ENCODE data around the gene C14orf119.

C14orf119 gene

GRCh38 chr14:23055147-23055550 lies 40.2 kb upstream of the C14orf119 start:
- TF ChIP-seq TAF1 (IDR thresholded peaks at IDR 0.05; ENCODE audit: borderline replicate concordance, low read depth, low read length) (no peak), POLR2A (IDR thresholded peaks at IDR 0.05; ENCODE audit: low read depth, low read length) (no peak), POLR2AphosphoS5 (IDR thresholded peaks at IDR 0.05; ENCODE audit: low read depth, low read length) (no peak)
- DNase-seq (ENCODE audit: insufficient read length) (no peak), FAIRE-seq (no peak)

DNA sequence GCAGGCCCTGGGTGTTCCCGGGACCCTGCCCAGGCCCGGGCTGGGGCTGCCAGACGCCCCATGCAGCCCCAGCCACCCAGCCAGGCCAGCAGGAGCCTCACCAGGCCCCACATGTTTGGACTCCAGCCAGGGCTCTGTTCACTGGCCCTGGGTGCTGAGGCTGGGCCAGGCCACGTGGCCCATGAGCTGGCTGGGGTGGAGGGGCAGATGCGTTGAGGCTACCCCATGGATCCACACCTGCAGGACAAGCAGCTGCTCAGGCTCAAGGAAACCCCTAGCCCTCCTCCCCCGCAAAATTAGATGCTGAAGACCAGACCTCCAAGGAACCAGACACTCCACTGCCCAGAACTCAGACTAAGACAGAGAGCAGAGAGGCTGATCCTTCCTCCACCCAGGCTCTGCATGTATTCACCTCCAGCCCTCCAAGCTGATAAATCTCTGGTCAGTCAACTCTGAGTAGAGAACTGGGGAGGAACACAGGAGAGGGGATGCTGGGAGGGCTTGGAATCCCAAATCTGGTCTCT lies 39.6 kb upstream of the C14orf119 start:
- FAIRE-seq (no peak), DNase-seq (ENCODE audit: insufficient read length) (no peak)
- TF ChIP-seq POLR2AphosphoS5 (IDR thresholded peaks at IDR 0.05; ENCODE audit: low read depth, low read length), result no peak
- TF ChIP-seq TAF1 (IDR thresholded peaks at IDR 0.05; ENCODE audit: borderline replicate concordance, low read depth, low read length), result no peak
- TF ChIP-seq POLR2A (IDR thresholded peaks at IDR 0.05; ENCODE audit: low read depth, low read length), result no peak

- peak; percentile 90 for DNase-seq (ENCODE audit: insufficient read length)
- peak; percentile 96 for FAIRE-seq
- no peak for TF ChIP-seq POLR2A (IDR thresholded peaks at IDR 0.05; ENCODE audit: low read depth, low read length)
- no peak for TF ChIP-seq TAF1 (IDR thresholded peaks at IDR 0.05; ENCODE audit: borderline replicate concordance, low read depth, low read length)
- no peak for TF ChIP-seq POLR2AphosphoS5 (IDR thresholded peaks at IDR 0.05; ENCODE audit: low read depth, low read length)
Measured at GRCh38 chr14:23056145-23056955, 39.0 kb upstream of the C14orf119 start.

DNA sequence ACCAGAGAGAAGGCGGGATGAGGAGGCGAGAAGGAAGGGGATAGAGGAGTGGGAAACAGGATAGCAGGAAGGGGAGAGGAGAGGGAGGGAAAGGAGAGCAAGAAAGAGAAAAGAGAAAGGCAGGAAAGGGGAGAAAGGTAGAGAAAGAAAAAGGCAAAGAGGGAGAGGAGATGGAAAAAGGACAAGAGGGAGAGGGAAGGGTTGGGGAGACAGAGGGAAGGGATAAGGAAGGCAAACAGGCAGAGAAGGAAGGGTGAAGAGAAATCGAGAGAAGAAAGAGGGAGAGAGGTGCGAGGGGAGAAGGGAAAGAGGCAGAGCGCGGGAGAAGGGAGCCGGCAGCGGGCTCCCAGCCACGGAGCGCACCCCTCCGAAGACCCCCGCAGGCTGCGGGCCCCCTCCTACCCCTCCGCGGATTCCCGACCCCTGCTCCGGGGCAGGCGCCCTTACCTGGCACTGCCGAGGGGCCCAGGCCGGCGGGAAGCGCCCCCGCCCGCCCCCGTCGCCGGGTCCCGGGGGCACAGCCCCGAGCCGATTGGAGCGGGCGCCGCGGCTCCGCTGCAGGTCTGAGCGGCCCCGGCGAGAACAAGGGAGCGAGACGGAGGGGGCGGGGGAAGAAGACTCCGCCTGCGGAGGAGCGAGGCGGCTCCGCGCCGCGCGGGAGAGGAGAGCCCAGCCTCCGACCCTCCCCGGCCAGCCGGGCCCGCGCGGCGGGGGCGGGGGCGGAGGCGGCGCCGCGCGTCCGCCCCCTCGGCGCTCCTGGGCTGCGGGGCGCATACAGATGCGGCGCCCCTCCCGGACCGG lies 38.1 kb upstream of the C14orf119 start, which contains the start of gene CDH24:
Gene CDH24 (minus strand): TSS at position 565 of the 801 bp plus-strand sequence. CDS start 1,787 bp downstream, outside the sequence.
- no peak for TF ChIP-seq POLR2A (IDR thresholded peaks at IDR 0.05; ENCODE audit: low read depth, low read length)
- TF ChIP-seq TAF1 (IDR thresholded peaks at IDR 0.05; ENCODE audit: borderline replicate concordance, low read depth, low read length), result no peak
- no peak for TF ChIP-seq POLR2AphosphoS5 (IDR thresholded peaks at IDR 0.05; ENCODE audit: low read depth, low read length)
- FAIRE-seq (no peak), DNase-seq (ENCODE audit: insufficient read length) (peak; percentile 83)

GRCh38 chr14:23057757-23058653 lies 37.3 kb upstream of the C14orf119 start:
- DNase-seq (ENCODE audit: insufficient read length), result peak; percentile 92
- FAIRE-seq, result peak; percentile 85
- TF ChIP-seq POLR2A (IDR thresholded peaks at IDR 0.05; ENCODE audit: low read depth, low read length) (peak; percentile 53; the same call in 1 of the 2 replicates), POLR2AphosphoS5 (IDR thresholded peaks at IDR 0.05; ENCODE audit: low read depth, low read length) (peak; percentile 74; the same call in 1 of the 2 replicates), TAF1 (IDR thresholded peaks at IDR 0.05; ENCODE audit: borderline replicate concordance, low read depth, low read length) (no peak)

GRCh38 chr14:23058654-23059504 lies 36.4 kb upstream of the C14orf119 start:
- FAIRE-seq, result no peak
- no peak for DNase-seq (ENCODE audit: insufficient read length)
- TF ChIP-seq POLR2AphosphoS5 (IDR thresholded peaks at IDR 0.05; ENCODE audit: low read depth, low read length) (0 out of 2 replicates have a peak, but pooled peaks have one; percentile 47), POLR2A (IDR thresholded peaks at IDR 0.05; ENCODE audit: low read depth, low read length) (peak; percentile 23; the same call in 1 of the 2 replicates), TAF1 (IDR thresholded peaks at IDR 0.05; ENCODE audit: borderline replicate concordance, low read depth, low read length) (no peak)

DNA sequence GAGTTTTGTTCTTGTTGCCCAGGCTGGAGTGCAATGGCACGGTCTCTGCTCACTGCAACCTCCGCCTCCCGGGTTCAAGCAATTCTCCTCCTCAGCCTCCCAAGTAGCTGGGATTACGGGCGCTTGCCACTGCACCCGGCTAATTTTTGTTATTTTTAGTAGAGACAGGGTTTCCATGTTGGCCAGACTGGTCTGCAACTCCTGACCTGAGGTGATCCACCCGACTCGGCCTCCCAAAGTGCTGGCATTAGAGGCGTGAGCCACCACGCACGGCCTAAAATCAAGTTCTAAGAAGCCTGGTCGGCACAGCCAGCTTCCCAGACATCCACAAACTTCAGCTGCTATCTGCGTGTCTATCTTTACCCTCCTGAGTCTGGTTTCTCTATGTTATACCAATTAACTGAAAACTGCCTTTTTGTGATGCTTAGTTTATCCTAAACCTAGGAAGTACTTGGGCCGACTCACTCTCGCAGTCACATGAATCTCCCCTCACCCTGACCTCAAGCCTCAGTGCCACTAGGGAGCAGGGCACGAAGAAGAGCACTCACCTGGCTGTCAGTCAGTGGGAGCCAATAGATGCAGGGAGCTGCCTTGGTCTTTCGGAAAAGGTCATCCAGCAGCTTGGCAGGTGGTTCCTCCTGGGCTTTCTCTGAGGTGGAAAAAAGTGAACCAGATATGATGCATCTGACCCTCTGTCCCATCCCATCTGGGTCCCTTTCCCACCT lies 34.6 kb upstream of the C14orf119 start:
- TF ChIP-seq POLR2AphosphoS5 (IDR thresholded peaks at IDR 0.05; ENCODE audit: low read depth, low read length) (no peak), TAF1 (IDR thresholded peaks at IDR 0.05; ENCODE audit: borderline replicate concordance, low read depth, low read length) (no peak), POLR2A (IDR thresholded peaks at IDR 0.05; ENCODE audit: low read depth, low read length) (no peak)
- DNase-seq (ENCODE audit: insufficient read length) (no peak), FAIRE-seq (no peak)

- FAIRE-seq (no peak), DNase-seq (ENCODE audit: insufficient read length) (no peak)
- no peak for TF ChIP-seq POLR2A (IDR thresholded peaks at IDR 0.05; ENCODE audit: low read depth, low read length)
- no peak for TF ChIP-seq POLR2AphosphoS5 (IDR thresholded peaks at IDR 0.05; ENCODE audit: low read depth, low read length)
- TF ChIP-seq TAF1 (IDR thresholded peaks at IDR 0.05; ENCODE audit: borderline replicate concordance, low read depth, low read length), result no peak
Measured at GRCh38 chr14:23062002-23062401, 33.3 kb upstream of the C14orf119 start.

DNA sequence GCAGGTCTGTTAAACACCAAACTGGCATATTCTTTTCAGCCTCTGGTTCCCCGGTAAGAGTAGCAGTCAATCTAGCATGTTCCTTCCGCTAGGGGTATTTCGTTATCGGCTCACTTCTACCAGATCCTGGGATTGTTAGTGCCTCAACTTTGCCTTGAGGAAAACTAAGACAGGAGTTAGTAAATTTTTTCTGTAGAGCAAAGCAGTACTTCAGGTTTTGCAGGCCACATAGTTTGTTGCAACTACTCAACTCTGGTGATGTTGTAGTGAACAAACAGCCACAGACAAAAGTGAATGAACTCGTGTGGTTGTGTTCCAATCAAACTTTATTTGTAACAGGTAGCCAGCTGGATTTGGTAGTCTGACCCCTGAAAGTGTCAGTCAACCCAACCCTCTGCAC lies 31.7 kb upstream of the C14orf119 start:
- no peak for TF ChIP-seq POLR2AphosphoS5 (IDR thresholded peaks at IDR 0.05; ENCODE audit: low read depth, low read length)
- TF ChIP-seq TAF1 (IDR thresholded peaks at IDR 0.05; ENCODE audit: borderline replicate concordance, low read depth, low read length), result no peak
- no peak for TF ChIP-seq POLR2A (IDR thresholded peaks at IDR 0.05; ENCODE audit: low read depth, low read length)
- FAIRE-seq (no peak), DNase-seq (ENCODE audit: insufficient read length) (no peak)
